CD4-positive, alpha-beta T cell treated with Interleukin-17A for 4 hours (primary cell): Measurements from ENCODE around the gene CELSR1.

Experiments used
- DNase-seq: peaks from one replicate; pipeline ENCODE4 v3.0.0-alpha.2; 2020; ENCODE audit warnings: mixed read lengths

The CELSR1 gene

GRCh38 chr22:46392137-46392844, 145.1 kb downstream of the CELSR1 start:
- DNase-seq = no peak

- DNase-seq = no peak
Observed at GRCh38 chr22:46391486-46392136, 145.8 kb downstream of the CELSR1 start.

GRCh38 chr22:46390652-46391301, 146.6 kb downstream of the CELSR1 start:
- no peak for DNase-seq

GRCh38 chr22:46390105-46390651, 147.2 kb downstream of the CELSR1 start:
- no peak for DNase-seq

GRCh38 chr22:46389081-46389480, 148.3 kb downstream of the CELSR1 start:
- DNase-seq = no peak

- no peak for DNase-seq
Observed at GRCh38 chr22:46388647-46389046, 148.8 kb downstream of the CELSR1 start.

- DNase-seq = no peak
Observed at GRCh38 chr22:46387748-46388147, 149.7 kb downstream of the CELSR1 start.

- DNase-seq = no peak
Observed at GRCh38 chr22:46386312-46386711, 151.1 kb downstream of the CELSR1 start.

- DNase-seq = no peak
Observed at GRCh38 chr22:46382524-46382923, 154.9 kb downstream of the CELSR1 start.

- DNase-seq = no peak
Observed at GRCh38 chr22:46381731-46382130, 155.7 kb downstream of the CELSR1 start.

GRCh38 chr22:46381142-46381541, 156.3 kb downstream of the CELSR1 start:
- no peak for DNase-seq

GRCh38 chr22:46380581-46380980, 156.8 kb downstream of the CELSR1 start:
- no peak for DNase-seq

- DNase-seq = no peak
Observed at GRCh38 chr22:46380069-46380468, 157.4 kb downstream of the CELSR1 start.

- DNase-seq = no peak
Observed at GRCh38 chr22:46379066-46379930, 158.1 kb downstream of the CELSR1 start.

- DNase-seq = no peak
Observed at GRCh38 chr22:46378426-46379065, 158.9 kb downstream of the CELSR1 start.

- no peak for DNase-seq
Observed at GRCh38 chr22:46377525-46378425, 159.6 kb downstream of the CELSR1 start.

GRCh38 chr22:46376908-46377524, 160.4 kb downstream of the CELSR1 start:
- no peak for DNase-seq

GRCh38 chr22:46376111-46376510, 161.3 kb downstream of the CELSR1 start:
- no peak for DNase-seq

- no peak for DNase-seq
Observed at GRCh38 chr22:46374663-46375474, 162.6 kb downstream of the CELSR1 start.
